Mesothelial cell of epicardium (in vitro differentiated cells): ENCODE results near the gene RASL12. TPM values are rescaled to one million over a fixed set of nuclear protein-coding genes. Genes with fewer than 3 reads are reported as not detected.
"Not testable (repeated sequence)": the region's sequence is repeated elsewhere in the genome, so short reads cannot be mapped to it uniquely, and the experiment has no call there.

Source experiments
- DNase-seq, 2 experiments: peaks; one replicate each; pipeline ENCODE4 v3.0.0; 2021; ENCODE audit warnings: low spot score in 2 of 2; ENCODE audit not compliant: unreplicated experiment in 2 of 2
- H3K27ac Mint-ChIP-seq: 2 replicates; pipeline ENCODE4 v1.8.0; 2021; ENCODE audit warnings: mixed read lengths
- H3K27me3 Mint-ChIP-seq: 2 replicates; pipeline ENCODE4 v1.8.0; 2021; ENCODE audit warnings: low read depth, mixed read lengths
- H3K36me3 Mint-ChIP-seq: 2 replicates; pipeline ENCODE4 v1.8.0; 2021; ENCODE audit warnings: mixed read lengths
- H3K4me1 Mint-ChIP-seq: 2 replicates; pipeline ENCODE4 v1.8.0; 2021; ENCODE audit warnings: mixed read lengths
- H3K4me3 Mint-ChIP-seq: 2 replicates; pipeline ENCODE4 v1.8.0; 2021; ENCODE audit warnings: mild to moderate bottlenecking, moderate library complexity, mixed read lengths
- H3K9me3 Mint-ChIP-seq: 2 replicates; pipeline ENCODE4 v1.8.0; 2021; ENCODE audit warnings: mixed read lengths
- total RNA-seq: library from RNA; stranded (reverse); gene quantifications from 3 replicates; pipeline ENCODE4 v1.2.1, GENCODE V29; 2021
- TF ChIP-seq, protein P1 (sequence below): fragments of 200-600 bp; sonication (generic); IDR thresholded peaks from one replicate; pipeline ENCODE4 v1.5.0; 2021; ENCODE audit warnings: antibody characterized with exemption; ENCODE audit not compliant: unreplicated experiment

The RASL12 gene
- total RNA-seq, 1 donor from 2014 or later, result 11.7 TPM

DNA sequence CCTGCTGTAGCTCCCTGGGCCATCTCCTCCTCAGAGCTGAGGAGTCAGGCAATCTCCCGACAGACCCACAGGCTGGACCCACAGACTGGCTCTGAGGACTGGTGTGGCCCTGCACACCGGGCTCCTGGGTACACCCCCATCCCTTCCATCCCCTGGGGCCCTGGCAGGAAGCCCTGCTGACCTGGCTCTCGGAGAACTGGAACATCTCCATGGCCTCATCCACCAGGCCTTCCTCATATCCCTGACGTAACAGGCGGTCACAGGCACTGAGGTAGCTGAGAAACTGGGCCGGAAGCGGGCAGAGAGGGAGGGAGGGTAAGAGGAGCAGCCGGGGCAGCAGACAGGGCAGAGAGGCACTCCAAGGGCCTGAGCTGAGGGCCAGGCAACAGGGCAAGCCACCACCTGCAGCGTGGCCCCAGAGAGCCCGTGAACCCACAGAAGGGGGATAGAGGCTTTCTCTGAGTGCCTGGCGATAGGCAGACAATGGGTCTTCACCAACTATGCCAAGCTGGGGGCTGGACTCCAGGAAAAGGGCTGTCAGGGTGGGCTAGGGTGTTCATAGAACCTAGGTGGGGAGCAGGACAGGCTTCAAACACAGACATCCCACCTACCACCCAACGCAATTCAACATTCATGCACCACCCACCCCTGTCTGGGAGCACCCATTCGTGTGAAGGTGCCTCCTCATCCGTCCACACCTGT lies 26.7 kb upstream of the RASL12 start:
- DNase-seq, result no peak
- H3K4me1 Mint-ChIP-seq, result peaks cover 5% of the 10 kb centered on the region
- no peaks in the 10 kb centered on the region for H3K9me3 Mint-ChIP-seq
- H3K36me3 Mint-ChIP-seq, result peaks cover 16% of the 10 kb centered on the region
- no peak overlapping the region for H3K27ac Mint-ChIP-seq
- no peak overlapping the region for H3K4me3 Mint-ChIP-seq
- no peaks in the 10 kb centered on the region for H3K27me3 Mint-ChIP-seq
- TF ChIP-seq, protein P1, sequence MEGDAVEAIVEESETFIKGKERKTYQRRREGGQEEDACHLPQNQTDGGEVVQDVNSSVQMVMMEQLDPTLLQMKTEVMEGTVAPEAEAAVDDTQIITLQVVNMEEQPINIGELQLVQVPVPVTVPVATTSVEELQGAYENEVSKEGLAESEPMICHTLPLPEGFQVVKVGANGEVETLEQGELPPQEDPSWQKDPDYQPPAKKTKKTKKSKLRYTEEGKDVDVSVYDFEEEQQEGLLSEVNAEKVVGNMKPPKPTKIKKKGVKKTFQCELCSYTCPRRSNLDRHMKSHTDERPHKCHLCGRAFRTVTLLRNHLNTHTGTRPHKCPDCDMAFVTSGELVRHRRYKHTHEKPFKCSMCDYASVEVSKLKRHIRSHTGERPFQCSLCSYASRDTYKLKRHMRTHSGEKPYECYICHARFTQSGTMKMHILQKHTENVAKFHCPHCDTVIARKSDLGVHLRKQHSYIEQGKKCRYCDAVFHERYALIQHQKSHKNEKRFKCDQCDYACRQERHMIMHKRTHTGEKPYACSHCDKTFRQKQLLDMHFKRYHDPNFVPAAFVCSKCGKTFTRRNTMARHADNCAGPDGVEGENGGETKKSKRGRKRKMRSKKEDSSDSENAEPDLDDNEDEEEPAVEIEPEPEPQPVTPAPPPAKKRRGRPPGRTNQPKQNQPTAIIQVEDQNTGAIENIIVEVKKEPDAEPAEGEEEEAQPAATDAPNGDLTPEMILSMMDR, result no peak

DNA sequence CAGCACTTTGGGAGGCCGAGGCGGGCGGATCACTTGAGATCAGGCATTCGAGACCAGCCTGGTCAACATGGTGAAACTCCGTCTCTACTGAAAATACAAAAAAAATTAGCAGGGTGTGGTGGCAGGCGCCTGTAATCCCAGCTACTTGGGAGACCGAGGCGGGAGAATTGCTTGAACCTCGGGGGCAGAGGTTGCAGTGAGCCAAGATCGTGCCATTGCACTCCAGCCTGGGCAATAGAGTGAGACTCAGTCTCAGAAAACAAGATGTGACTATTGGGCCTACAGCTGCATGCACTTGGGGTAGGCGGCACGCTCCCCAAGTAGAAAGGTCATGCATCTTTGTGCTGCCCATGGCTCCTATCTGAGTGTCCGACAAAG lies 26.0 kb upstream of the RASL12 start:
- H3K27me3 Mint-ChIP-seq, DNase-seq, H3K9me3 Mint-ChIP-seq, H3K4me3 Mint-ChIP-seq, H3K27ac Mint-ChIP-seq: not testable (repeated sequence)
- Mint-ChIP-seq H3K4me1 (peaks cover 12% of the 10 kb centered on the region), H3K36me3 (peaks cover 13% of the 10 kb centered on the region)

DNA sequence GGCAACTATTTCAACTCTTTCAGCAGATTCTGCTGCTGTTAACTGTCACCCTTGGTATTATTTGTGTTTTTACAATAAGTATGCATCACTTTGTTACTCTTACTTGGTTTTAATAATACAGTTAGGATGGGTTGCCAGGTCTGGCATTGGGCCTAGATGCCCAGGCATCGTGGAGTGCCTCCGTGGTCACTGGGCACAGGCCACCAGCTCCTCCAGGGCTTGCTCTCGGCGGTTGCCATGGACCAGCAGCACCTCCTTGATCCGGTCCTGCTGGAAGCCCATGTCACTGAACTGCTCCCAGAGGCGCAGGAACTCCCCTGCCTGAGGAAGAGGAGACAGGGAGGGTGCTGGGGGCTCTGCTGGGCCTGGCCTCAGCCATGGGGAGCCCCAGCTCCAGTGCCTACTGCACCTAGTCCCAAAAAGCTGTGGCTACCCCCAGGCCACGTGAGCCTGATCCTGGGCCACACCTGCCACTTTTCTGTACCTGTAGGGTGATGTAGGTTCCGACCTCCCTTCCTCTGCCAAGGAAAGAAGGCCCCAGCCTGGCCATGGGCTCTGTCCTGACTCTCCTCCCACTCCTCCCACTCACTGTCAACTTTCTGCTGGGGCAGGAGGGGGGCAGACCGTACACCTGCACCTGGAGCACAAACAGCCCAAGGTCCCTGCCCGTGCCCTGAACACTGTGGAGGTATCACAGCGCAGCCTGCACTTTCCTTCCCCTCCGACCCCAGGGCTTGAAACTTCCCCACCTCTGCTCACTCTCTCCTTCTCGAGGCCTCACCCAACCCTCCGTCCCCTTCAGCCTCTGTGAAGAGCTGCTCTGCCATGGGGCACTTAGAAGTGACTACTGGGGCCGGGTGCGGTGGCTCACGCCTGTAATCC lies 25.4 kb upstream of the RASL12 start:
- no peak for DNase-seq
- Mint-ChIP-seq H3K4me3 (no peak overlapping the region), H3K36me3 (peaks cover 7% of the 10 kb centered on the region), H3K9me3 (no peaks in the 10 kb centered on the region), H3K4me1 (peaks cover 15% of the 10 kb centered on the region), H3K27ac (no peak overlapping the region), H3K27me3 (no peaks in the 10 kb centered on the region)
- TF ChIP-seq, protein P1, result no peak

DNA sequence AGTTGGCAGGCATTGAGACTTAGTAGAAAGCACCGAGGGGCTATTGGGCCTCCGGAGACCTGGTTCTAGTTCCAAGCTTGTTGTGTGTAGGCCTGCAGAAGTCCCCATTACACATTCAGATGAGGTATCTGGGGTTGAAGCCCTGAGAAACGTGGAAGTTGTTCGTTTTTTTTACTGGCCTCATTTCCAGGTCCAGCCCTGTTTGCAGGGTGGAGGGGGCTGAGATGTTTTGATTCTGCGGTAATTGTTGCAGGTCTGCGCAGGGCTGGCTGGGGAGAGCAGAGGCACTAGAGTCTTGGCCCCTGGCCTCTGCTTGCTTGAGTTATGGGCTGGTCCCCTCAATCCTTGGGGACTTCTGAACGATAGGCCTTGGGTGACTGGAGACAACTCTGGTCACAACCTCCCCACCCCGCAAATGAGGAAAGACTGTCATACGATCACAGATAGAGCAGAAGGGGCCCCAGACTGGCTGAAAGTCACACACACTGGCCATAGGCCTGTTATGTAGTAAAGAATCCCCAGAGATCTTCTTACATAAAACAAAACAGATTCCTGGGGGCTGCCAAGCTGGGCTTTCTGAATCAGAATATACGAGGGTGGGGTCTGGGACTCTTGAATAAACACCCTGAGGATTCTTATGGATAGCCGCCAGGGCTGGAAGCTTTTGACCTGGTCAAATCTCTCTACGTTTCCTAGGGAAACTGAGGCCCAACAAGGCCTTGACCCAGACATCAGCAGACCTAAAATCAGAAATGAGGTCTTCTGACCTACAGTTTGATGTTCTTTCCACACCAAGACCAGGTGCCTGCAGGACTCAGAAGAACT lies 24.4 kb upstream of the RASL12 start:
- DNase-seq, result no peak
- H3K27ac Mint-ChIP-seq, result peak overlapping the region; percentile 67
- no peak overlapping the region for H3K4me3 Mint-ChIP-seq
- peaks cover 2% of the 10 kb centered on the region for H3K36me3 Mint-ChIP-seq
- TF ChIP-seq, protein P1, result no peak
- no peaks in the 10 kb centered on the region for H3K27me3 Mint-ChIP-seq
- peaks cover 22% of the 10 kb centered on the region for H3K4me1 Mint-ChIP-seq
- H3K9me3 Mint-ChIP-seq, result no peaks in the 10 kb centered on the region

DNA sequence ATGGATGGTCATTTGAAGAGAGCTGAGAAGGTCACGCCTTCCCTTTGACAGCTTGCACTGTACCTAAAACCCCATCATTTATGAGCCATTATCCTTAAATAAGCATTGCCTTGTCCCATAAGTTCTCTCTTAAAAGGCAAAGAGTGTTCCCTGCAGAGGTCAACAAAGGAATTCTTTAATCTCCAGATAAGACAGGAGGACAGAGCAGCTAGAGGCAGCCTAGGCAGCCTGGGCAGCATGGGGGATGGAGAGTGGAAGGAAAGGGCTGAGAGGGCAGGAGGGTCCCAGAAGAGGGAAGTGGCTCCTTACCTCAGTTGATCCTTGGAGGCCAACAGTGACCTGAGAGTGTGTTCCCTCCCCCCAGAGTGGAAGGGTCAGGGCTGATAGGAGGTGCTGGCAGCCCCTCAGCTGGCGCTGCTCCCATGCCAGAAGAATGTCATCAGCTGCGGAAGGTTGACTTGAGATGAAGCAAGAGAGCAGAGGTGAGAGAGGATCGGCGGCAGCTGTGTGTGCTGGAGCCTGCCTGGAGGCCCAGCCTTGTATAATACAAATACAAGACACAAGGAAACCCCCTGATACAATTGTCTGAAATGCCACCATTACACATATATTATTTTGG lies 21.5 kb upstream of the RASL12 start:
- Mint-ChIP-seq H3K4me3 (no peak overlapping the region), H3K27ac (peak overlapping the region; percentile 64), H3K27me3 (peaks cover 18% of the 10 kb centered on the region), H3K4me1 (peaks cover 36% of the 10 kb centered on the region), H3K36me3 (no peaks in the 10 kb centered on the region), H3K9me3 (no peaks in the 10 kb centered on the region)
- no peak for DNase-seq
- TF ChIP-seq, protein P1, result no peak
